NCI-H774 (cell line): ENCODE results near the gene ZNF532.
"Not testable (repeated sequence)": the region's sequence is repeated elsewhere in the genome, so short reads cannot be mapped to it uniquely, and the experiment has no call there.

Source experiments
- DNase-seq: peaks from one replicate; lab custom pipeline; 2025; lab: John Stamatoyannopoulos, UW

ZNF532 gene

GRCh38 chr18:59005262-59005661 lies 140.6 kb downstream of the ZNF532 start:
- DNase-seq = no peak

- no peak for DNase-seq
Observed at GRCh38 chr18:59006461-59007067, 141.9 kb downstream of the ZNF532 start.

- no peak for DNase-seq
Observed at GRCh38 chr18:59008302-59008974, 143.8 kb downstream of the ZNF532 start.

GRCh38 chr18:59009846-59010245 lies 145.2 kb downstream of the ZNF532 start:
- DNase-seq = no peak

- DNase-seq = no peak
Observed at GRCh38 chr18:59011289-59011688, 146.6 kb downstream of the ZNF532 start.

- no peak for DNase-seq
Observed at GRCh38 chr18:59011786-59012185, 147.1 kb downstream of the ZNF532 start.

- no peak for DNase-seq
Observed at GRCh38 chr18:59012815-59013705, 148.4 kb downstream of the ZNF532 start.

- no peak for DNase-seq
Observed at GRCh38 chr18:59013744-59014143, 149.1 kb downstream of the ZNF532 start.

- DNase-seq = no peak
Observed at GRCh38 chr18:59015531-59016152, 151.0 kb downstream of the ZNF532 start.

- peak; percentile 35 for DNase-seq
Observed at GRCh38 chr18:59021500-59021899, 156.8 kb downstream of the ZNF532 start.

- DNase-seq = no peak
Observed at GRCh38 chr18:59022167-59022945, 157.7 kb downstream of the ZNF532 start.

GRCh38 chr18:59024829-59025228 lies 160.2 kb downstream of the ZNF532 start:
- DNase-seq = no peak

- not testable (repeated sequence) for DNase-seq
Observed at GRCh38 chr18:59025532-59025931, 160.9 kb downstream of the ZNF532 start.

- DNase-seq = no peak
Observed at GRCh38 chr18:59026364-59026763, 161.7 kb downstream of the ZNF532 start.

- DNase-seq = no peak
Observed at GRCh38 chr18:59026831-59027410, 162.2 kb downstream of the ZNF532 start.

GRCh38 chr18:59029663-59030429 lies 165.2 kb downstream of the ZNF532 start:
- no peak for DNase-seq

GRCh38 chr18:59032308-59032707 lies 167.6 kb downstream of the ZNF532 start:
- no peak for DNase-seq

GRCh38 chr18:59033359-59033758 lies 168.7 kb downstream of the ZNF532 start:
- DNase-seq = no peak

- no peak for DNase-seq
Observed at GRCh38 chr18:59033974-59034373, 169.3 kb downstream of the ZNF532 start.

GRCh38 chr18:59035591-59035990 lies 170.9 kb downstream of the ZNF532 start:
- no peak for DNase-seq
